K562 (cell line): ENCODE results near the gene USP19. TPM values are rescaled to one million over a fixed set of nuclear protein-coding genes. Genes with fewer than 3 reads are reported as not detected.

Experiments
- ASH1L ChIP-seq: fragments of 450-650 bp; IDR thresholded peaks from 2 replicates; pipeline ENCODE4 v1.6.1; 2018; ENCODE audit warnings: borderline replicate concordance, mild to moderate bottlenecking, low read depth; ENCODE audit not compliant: partially characterized antibody
- DMBX1 ChIP-seq: fragments of 250-450 bp; sonication (Bioruptor Pico); IDR thresholded peaks from 2 replicates; pipeline ENCODE4 v1.8.0; 2022; ENCODE audit warnings: inconsistent platforms, mild to moderate bottlenecking, moderate library complexity, borderline replicate concordance
- GATAD2A ChIP-seq: fragments of 450-650 bp; IDR thresholded peaks from 2 replicates; pipeline ENCODE4 v1.6.1; 2017
- MEIS2 ChIP-seq: fragments of 450-650 bp; IDR thresholded peaks from 2 replicates; pipeline ENCODE4 v1.6.1; 2014; ENCODE audit warnings: mild to moderate bottlenecking; ENCODE audit not compliant: partially characterized antibody
- NCOA4 ChIP-seq: fragments of 450-650 bp; IDR thresholded peaks from 2 replicates; pipeline ENCODE4 v1.6.1; 2018; ENCODE audit warnings: mild to moderate bottlenecking; ENCODE audit not compliant: partially characterized antibody
- NCOR1 ChIP-seq: fragments of 450-650 bp; IDR thresholded peaks from 2 replicates; pipeline ENCODE4 v1.6.1; 2016; ENCODE audit warnings: mild to moderate bottlenecking, moderate library complexity
- RFX5 ChIP-seq: IDR thresholded peaks from 2 replicates; pipeline ENCODE4 v1.6.1; 2011; ENCODE audit warnings: low read depth, mild to moderate bottlenecking, improper control_type of control experiment, low read length
- RFX7 ChIP-seq: fragments of 250-450 bp; sonication (Bioruptor Pico); IDR thresholded peaks from 2 replicates; pipeline ENCODE4 v1.5.1; 2021; ENCODE audit warnings: mild to moderate bottlenecking
- SAP30 ChIP-seq: fragments of 200-600 bp; sonication (generic); IDR thresholded peaks from 2 replicates; pipeline ENCODE4 v1.6.1; 2012; ENCODE audit warnings: borderline replicate concordance, low read depth, mild to moderate bottlenecking, moderate library complexity, low read length, control low read depth, inconsistent platforms; ENCODE audit not compliant: insufficient read depth, poor library complexity, severe bottlenecking
- SMAD2 ChIP-seq: fragments of 150-350 bp; IDR thresholded peaks from 2 replicates; pipeline ENCODE4 v1.6.1; 2014; ENCODE audit warnings: low read depth, mild to moderate bottlenecking, low read length
- SP2 ChIP-seq: IDR thresholded peaks from 2 replicates; pipeline ENCODE4 v1.6.1; 2011; ENCODE audit warnings: mild to moderate bottlenecking, low read depth, low read length, moderate library complexity; ENCODE audit not compliant: poor library complexity, severe bottlenecking; ENCODE audit errors: extremely low read depth
- TBP ChIP-seq: optimal IDR thresholded peaks from 2 replicates; pipeline ENCODE3; 2011; ENCODE audit warnings: low read depth, low read length, improper control_type of control experiment
- ZBED1 ChIP-seq: IDR thresholded peaks from 2 replicates; pipeline ENCODE4 v1.6.1; 2014
- ZBTB1 ChIP-seq: sonication (generic); formaldehyde crosslinking; IDR thresholded peaks from 2 replicates; pipeline ENCODE4 v1.8.1; 2023; ENCODE audit warnings: missing genetic modification reagents, low read depth, mild to moderate bottlenecking, borderline replicate concordance
- ZNF121 ChIP-seq: sonication (generic); formaldehyde crosslinking; conservative IDR thresholded peaks from 2 replicates; pipeline ENCODE4 v1.8.0; 2022; ENCODE audit warnings: missing genetic modification reagents
- ZNF583 ChIP-seq: fragments of 250-450 bp; sonication (Bioruptor Pico); IDR thresholded peaks from 2 replicates; pipeline ENCODE4 v1.4.0; 2020
- ZNF586 ChIP-seq: fragments of 450-650 bp; formaldehyde crosslinking; conservative IDR thresholded peaks from 2 replicates; pipeline ENCODE4 v1.4.0; 2020; ENCODE audit warnings: mild to moderate bottlenecking, moderate library complexity
- polyA plus RNA-seq, 8 experiments: library from polyadenylated mRNA; depleted of rRNA in 4 of 8; stranded (reverse) in 5 of 8; unstranded in 3 of 8; fragments of >200 nt; fragmentation: Nextera tagmentation in 2 of 8; fragmentation: Illumina TruSeq in 1 of 8; extraction: Ambion mirVana in 2 of 8; extraction: Trizol in 1 of 8; gene quantifications; 2 replicates each; pipeline versions ENCODE4 v1.2.1 to v1.2.3, GENCODE V29; 2011 to 2014; ENCODE audit warnings: inconsistent platforms in 1 of 8, missing spikeins in 1 of 8
- total RNA-seq, 7 experiments: library from RNA; depleted of rRNA in 6 of 7; stranded (reverse); fragments of >200 nt in 6 of 7; fragmentation: Illumina TruSeq in 2 of 7; extraction: Trizol in 2 of 7; gene quantifications; 2 replicates each; pipeline versions ENCODE4 v1.2.1 to v1.2.3, GENCODE V29; 2011 to 2021; ENCODE audit warnings: low replicate concordance in 1 of 7
- TF ChIP-seq, protein P1 (sequence below): fragments of 250-450 bp; sonication (Bioruptor Pico); IDR thresholded peaks from 2 replicates; pipeline ENCODE4 v1.5.0; 2020; ENCODE audit warnings: mild to moderate bottlenecking, borderline replicate concordance
- TF ChIP-seq, protein P2 (sequence below): fragments of 250-450 bp; sonication (Bioruptor Pico); IDR thresholded peaks from 2 replicates; pipeline ENCODE4 v1.8.0; 2021; ENCODE audit warnings: moderate library complexity, mild to moderate bottlenecking, inconsistent platforms
- TF ChIP-seq, protein P3 (sequence below): sonication (generic); formaldehyde crosslinking; IDR thresholded peaks from 2 replicates; pipeline ENCODE4 v1.8.0; 2022; ENCODE audit warnings: missing genetic modification reagents, mild to moderate bottlenecking, borderline replicate concordance
- TF ChIP-seq, protein P4 (sequence below): fragments of 450-650 bp; IDR thresholded peaks from 2 replicates; pipeline ENCODE4 v1.7.1; 2018; ENCODE audit warnings: mild to moderate bottlenecking, low read depth; ENCODE audit not compliant: partially characterized antibody

Gene USP19
- total and polyA plus RNA-seq, 9 of the 15 experiments (the other 6 are each of a cell fraction or from before 2014, with no cell fraction given), result 0.24 to 65.9 (median 36.9) TPM

DNA sequence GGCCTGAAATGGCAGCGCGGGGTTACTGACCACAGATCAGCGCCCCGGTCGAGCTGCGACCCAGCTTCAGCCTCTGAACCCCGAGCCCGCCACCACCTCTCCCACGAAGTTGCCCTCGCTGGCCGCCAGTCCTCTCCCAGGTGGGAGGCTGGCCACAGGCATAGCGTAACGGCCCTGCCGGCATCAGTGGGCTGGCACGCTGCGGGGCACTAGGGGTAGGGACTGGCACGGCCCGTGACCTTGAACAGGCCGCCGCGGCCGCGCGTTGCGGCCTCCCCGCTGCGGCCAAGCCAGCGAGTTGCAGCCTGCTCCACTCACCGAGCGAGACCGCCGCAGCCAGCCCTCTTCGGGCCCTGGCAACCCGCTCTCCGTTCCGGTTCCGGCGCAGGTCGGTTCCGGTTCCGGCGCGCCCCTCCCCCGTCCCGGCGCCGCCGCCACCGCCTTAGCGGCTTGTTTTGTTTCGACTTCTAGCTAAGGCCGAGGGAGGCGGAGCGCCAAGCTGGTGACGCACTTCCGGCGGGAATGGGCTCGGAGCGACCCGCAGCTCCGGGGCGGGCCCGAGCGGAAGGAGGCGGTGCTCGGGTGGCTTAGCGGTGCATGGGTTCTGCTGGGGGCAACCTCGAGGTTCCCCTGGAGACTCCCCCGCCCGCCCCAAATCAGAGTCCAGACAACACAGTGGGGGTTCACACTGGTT is at the start of gene USP19 (continued):
- TF ChIP-seq, protein P1, sequence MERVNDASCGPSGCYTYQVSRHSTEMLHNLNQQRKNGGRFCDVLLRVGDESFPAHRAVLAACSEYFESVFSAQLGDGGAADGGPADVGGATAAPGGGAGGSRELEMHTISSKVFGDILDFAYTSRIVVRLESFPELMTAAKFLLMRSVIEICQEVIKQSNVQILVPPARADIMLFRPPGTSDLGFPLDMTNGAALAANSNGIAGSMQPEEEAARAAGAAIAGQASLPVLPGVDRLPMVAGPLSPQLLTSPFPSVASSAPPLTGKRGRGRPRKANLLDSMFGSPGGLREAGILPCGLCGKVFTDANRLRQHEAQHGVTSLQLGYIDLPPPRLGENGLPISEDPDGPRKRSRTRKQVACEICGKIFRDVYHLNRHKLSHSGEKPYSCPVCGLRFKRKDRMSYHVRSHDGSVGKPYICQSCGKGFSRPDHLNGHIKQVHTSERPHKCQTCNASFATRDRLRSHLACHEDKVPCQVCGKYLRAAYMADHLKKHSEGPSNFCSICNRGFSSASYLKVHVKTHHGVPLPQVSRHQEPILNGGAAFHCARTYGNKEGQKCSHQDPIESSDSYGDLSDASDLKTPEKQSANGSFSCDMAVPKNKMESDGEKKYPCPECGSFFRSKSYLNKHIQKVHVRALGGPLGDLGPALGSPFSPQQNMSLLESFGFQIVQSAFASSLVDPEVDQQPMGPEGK (CRISPR knock-in tag), result no peak
- TF ChIP-seq NCOA4, result no peak
- no peak for TF ChIP-seq ZBTB1 (CRISPR knock-in tag)
- no peak for TF ChIP-seq ZNF586 (CRISPR knock-in tag)
- TF ChIP-seq, protein P2, sequence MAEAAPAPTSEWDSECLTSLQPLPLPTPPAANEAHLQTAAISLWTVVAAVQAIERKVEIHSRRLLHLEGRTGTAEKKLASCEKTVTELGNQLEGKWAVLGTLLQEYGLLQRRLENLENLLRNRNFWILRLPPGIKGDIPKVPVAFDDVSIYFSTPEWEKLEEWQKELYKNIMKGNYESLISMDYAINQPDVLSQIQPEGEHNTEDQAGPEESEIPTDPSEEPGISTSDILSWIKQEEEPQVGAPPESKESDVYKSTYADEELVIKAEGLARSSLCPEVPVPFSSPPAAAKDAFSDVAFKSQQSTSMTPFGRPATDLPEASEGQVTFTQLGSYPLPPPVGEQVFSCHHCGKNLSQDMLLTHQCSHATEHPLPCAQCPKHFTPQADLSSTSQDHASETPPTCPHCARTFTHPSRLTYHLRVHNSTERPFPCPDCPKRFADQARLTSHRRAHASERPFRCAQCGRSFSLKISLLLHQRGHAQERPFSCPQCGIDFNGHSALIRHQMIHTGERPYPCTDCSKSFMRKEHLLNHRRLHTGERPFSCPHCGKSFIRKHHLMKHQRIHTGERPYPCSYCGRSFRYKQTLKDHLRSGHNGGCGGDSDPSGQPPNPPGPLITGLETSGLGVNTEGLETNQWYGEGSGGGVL (CRISPR knock-in tag), result no peak
- TF ChIP-seq RFX5, result no peak
- no peak for TF ChIP-seq RFX7 (CRISPR knock-in tag)
- no peak for TF ChIP-seq ZBED1
- peak; percentile 72 for TF ChIP-seq SAP30
- TF ChIP-seq TBP, result peak; percentile 39
- TF ChIP-seq, protein P3, sequence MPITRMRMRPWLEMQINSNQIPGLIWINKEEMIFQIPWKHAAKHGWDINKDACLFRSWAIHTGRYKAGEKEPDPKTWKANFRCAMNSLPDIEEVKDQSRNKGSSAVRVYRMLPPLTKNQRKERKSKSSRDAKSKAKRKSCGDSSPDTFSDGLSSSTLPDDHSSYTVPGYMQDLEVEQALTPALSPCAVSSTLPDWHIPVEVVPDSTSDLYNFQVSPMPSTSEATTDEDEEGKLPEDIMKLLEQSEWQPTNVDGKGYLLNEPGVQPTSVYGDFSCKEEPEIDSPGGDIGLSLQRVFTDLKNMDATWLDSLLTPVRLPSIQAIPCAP (CRISPR knock-in tag), result no peak
- no peak for TF ChIP-seq SMAD2
- TF ChIP-seq DMBX1 (CRISPR knock-in tag), result no peak
- no peak for TF ChIP-seq ZNF583 (CRISPR knock-in tag)
- no peak for TF ChIP-seq MEIS2
- no peak for TF ChIP-seq SP2
- no peak for TF ChIP-seq ASH1L
- no peak for TF ChIP-seq GATAD2A
- TF ChIP-seq ZNF121 (CRISPR knock-in tag), result no peak
- TF ChIP-seq NCOR1, result no peak
- TF ChIP-seq, protein P4, sequence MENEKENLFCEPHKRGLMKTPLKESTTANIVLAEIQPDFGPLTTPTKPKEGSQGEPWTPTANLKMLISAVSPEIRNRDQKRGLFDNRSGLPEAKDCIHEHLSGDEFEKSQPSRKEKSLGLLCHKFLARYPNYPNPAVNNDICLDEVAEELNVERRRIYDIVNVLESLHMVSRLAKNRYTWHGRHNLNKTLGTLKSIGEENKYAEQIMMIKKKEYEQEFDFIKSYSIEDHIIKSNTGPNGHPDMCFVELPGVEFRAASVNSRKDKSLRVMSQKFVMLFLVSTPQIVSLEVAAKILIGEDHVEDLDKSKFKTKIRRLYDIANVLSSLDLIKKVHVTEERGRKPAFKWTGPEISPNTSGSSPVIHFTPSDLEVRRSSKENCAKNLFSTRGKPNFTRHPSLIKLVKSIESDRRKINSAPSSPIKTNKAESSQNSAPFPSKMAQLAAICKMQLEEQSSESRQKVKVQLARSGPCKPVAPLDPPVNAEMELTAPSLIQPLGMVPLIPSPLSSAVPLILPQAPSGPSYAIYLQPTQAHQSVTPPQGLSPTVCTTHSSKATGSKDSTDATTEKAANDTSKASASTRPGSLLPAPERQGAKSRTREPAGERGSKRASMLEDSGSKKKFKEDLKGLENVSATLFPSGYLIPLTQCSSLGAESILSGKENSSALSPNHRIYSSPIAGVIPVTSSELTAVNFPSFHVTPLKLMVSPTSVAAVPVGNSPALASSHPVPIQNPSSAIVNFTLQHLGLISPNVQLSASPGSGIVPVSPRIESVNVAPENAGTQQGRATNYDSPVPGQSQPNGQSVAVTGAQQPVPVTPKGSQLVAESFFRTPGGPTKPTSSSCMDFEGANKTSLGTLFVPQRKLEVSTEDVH, result peak; percentile 87
